AG04450 (cell line): Measurements from ENCODE around the gene REV3L. TPM values are rescaled to one million over a fixed set of nuclear protein-coding genes. Genes with fewer than 3 reads are reported as not detected.
"Not testable (repeated sequence)": the region's sequence is repeated elsewhere in the genome, so short reads cannot be mapped to it uniquely, and the experiment has no call there.

Experiments
- CTCF ChIA-PET: fragments of 300-600, 350-600 bp; formaldehyde crosslinking; extraction: SDS; loops from one replicate; lab custom pipeline; 2022; ENCODE audit warnings: antibody characterized with exemption, inconsistent platforms; lab: Charles Lee
- POLR2A ChIA-PET: fragments of 350-600 bp; formaldehyde crosslinking; extraction: SDS; loops from one replicate; lab custom pipeline; 2021; ENCODE audit warnings: antibody characterized with exemption, inconsistent platforms; lab: Yijun Ruan, JAX
- DNase-seq: peaks from one replicate; pipeline ENCODE4 v3.0.0-alpha.2; 2011; ENCODE audit warnings: low read depth, low spot score
- H3K27ac ChIP-seq: one replicate; pipeline ENCODE4 v1.5.1; 2012; ENCODE audit warnings: low read depth, low read length, control low read depth
- H3K27me3 ChIP-seq: one replicate; pipeline ENCODE4 v1.6.0; 2012; ENCODE audit warnings: low read length; ENCODE audit not compliant: control insufficient read depth, insufficient read depth
- H3K4me3 ChIP-seq: 2 replicates; pipeline ENCODE4 v1.5.1; 2011; ENCODE audit warnings: mild to moderate bottlenecking, low read depth, low read length, control low read depth
- H3K9me3 ChIP-seq: 2 replicates; pipeline ENCODE4 v1.5.1; 2012; ENCODE audit warnings: low read length; ENCODE audit not compliant: control insufficient read depth, insufficient read depth
- polyA plus RNA-seq: library from polyadenylated mRNA; depleted of rRNA; stranded (reverse); fragments of >200 nt; gene quantifications from 2 replicates; pipeline ENCODE4 v1.2.3, GENCODE V29; 2011
- TF ChIP-seq, protein P1 (sequence below): IDR thresholded peaks from 2 replicates; pipeline ENCODE4 v1.5.1; 2011; ENCODE audit warnings: low read depth, low read length, control low read depth, inconsistent platforms

Gene REV3L
- polyA plus RNA-seq, 1 experiment, result 38.4 TPM

GRCh38 chr6:111294374-111294967 lies 188.5 kb downstream of the REV3L start:
- no peaks in the 10 kb centered on the region for H3K9me3 ChIP-seq
- POLR2A ChIA-PET, result interaction anchor here (0.6 kb wide), 1 partner anchor 307 kb away, joined by 3 read pairs; no protein-coding TSS in a partner anchor
- H3K4me3 ChIP-seq, result no peak overlapping the region
- CTCF ChIA-PET, result interaction anchor here (0.6 kb wide), 1 partner anchor 748 kb away, joined by 6 read pairs; no protein-coding TSS in a partner anchor
- TF ChIP-seq, protein P1, sequence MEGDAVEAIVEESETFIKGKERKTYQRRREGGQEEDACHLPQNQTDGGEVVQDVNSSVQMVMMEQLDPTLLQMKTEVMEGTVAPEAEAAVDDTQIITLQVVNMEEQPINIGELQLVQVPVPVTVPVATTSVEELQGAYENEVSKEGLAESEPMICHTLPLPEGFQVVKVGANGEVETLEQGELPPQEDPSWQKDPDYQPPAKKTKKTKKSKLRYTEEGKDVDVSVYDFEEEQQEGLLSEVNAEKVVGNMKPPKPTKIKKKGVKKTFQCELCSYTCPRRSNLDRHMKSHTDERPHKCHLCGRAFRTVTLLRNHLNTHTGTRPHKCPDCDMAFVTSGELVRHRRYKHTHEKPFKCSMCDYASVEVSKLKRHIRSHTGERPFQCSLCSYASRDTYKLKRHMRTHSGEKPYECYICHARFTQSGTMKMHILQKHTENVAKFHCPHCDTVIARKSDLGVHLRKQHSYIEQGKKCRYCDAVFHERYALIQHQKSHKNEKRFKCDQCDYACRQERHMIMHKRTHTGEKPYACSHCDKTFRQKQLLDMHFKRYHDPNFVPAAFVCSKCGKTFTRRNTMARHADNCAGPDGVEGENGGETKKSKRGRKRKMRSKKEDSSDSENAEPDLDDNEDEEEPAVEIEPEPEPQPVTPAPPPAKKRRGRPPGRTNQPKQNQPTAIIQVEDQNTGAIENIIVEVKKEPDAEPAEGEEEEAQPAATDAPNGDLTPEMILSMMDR, result no peak
- H3K27me3 ChIP-seq, result no peaks in the 10 kb centered on the region
- no peak overlapping the region for H3K27ac ChIP-seq
- no peak for DNase-seq

GRCh38 chr6:111291336-111292259 lies 191.4 kb downstream of the REV3L start:
- Histone ChIP-seq H3K9me3 (no peaks in the 10 kb centered on the region), H3K27ac (no peak overlapping the region), H3K27me3 (no peaks in the 10 kb centered on the region), H3K4me3 (no peak overlapping the region)
- CTCF ChIA-PET, result interaction anchor here (1.3 kb wide), 1 partner anchor 32 kb away, joined by 4 read pairs; a partner anchor contains a TSS
- no peak for DNase-seq
- POLR2A ChIA-PET, result no interaction called here
- TF ChIP-seq, protein P1, result no peak

DNA sequence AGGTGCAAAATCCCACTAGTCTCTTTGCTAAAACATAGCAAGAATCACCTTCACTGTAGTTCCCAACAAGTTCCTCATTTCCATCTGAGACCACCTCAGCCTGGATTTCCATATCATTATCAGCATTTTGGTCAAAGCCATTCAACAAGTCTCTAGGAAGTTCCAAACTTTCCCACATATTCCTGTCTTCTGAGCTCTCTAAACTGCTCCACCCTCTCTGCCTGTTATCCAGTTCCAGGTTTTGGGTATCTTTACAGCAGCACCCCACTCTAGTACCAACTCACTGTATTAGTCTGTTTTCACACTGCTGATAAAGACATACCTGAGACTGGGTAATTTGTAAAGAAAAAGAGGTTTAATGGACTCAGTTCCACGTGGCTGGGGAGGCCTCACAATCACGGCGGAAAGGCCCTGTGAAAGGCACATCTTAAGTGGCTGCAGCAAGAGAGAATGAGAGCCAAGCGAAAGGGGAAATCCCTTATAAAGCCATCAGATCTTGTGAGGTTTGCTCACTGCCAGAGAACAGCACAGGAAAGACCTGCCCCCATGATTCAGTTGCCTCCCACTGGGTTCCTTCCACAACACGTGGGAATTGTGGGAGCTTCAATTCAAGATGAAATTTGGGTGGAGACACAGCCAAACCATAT lies 192.2 kb downstream of the REV3L start:
- H3K27me3 ChIP-seq, CTCF ChIA-PET, DNase-seq, H3K9me3 ChIP-seq, POLR2A ChIA-PET, H3K27ac ChIP-seq, H3K4me3 ChIP-seq: not testable (repeated sequence)

DNA sequence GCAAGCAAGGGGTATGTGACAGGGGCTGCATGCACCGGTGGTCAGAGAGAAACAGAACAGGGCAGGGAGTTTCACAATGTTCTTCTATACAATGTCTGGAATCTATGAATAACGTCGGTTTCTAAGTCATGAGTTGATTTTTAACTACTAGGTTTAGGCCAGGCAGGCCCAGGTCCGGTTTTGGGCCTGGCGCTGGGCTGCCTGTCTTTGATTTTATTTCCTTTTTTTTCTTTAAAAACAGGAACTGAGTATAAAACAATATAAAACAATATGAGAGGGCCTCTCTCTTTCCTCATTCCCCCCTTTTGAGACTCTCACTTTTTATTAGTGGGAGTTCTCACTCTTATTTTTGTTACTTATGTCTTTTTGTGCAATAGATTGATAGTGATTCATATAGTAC lies 198.7 kb downstream of the REV3L start:
- H3K27ac ChIP-seq, CTCF ChIA-PET, H3K4me3 ChIP-seq, H3K27me3 ChIP-seq, POLR2A ChIA-PET, DNase-seq, H3K9me3 ChIP-seq: not testable (repeated sequence)

GRCh38 chr6:111283707-111284106 lies 199.3 kb downstream of the REV3L start:
- CTCF ChIA-PET, result interaction anchor here (0.9 kb wide), 1 partner anchor 24 kb away, joined by 4 read pairs; a partner anchor contains a TSS

More at GRCh38 chr6:111283707-111284106, 199.3 kb downstream of the REV3L start:
- Histone ChIP-seq H3K9me3 (no peaks in the 10 kb centered on the region), H3K27me3 (no peaks in the 10 kb centered on the region), H3K27ac (no peak overlapping the region), H3K4me3 (no peak overlapping the region)
- POLR2A ChIA-PET, result no interaction called here
- TF ChIP-seq, protein P1, result no peak
- DNase-seq, result no peak
